Pancreas (tissue), 10 donors: ENCODE data around the gene FOXD3. TPM values are rescaled to one million over a fixed set of nuclear protein-coding genes. Genes with fewer than 3 reads are reported as not detected.

ENCODE experiments used
- ATAC-seq, 4 donors: fragments of 200-7000 bp; cut with Tn5 transposase; one replicate each; pipeline versions ENCODE4 v1.8.0 to v1.9.1; 2020; ENCODE audit warnings: mild to moderate bottlenecking in 4 of 4, moderate library complexity in 4 of 4
- DNase-seq, 6 donors: peaks; one replicate each; pipeline ENCODE4 v3.0.0-alpha.2; 2020
- FAIRE-seq: peaks from 2 replicates; lab custom pipeline; 2012; peaks lifted over from hg19 to GRCh38; lab: Jason Lieb, UNC
- H3K27ac ChIP-seq, 4 donors: fragments of 200-600 bp; sonication (generic); 1 replicate in 3 of 4; 2 replicates in 1 of 4; pipeline versions ENCODE4 v1.5.0 to v1.8.0; 2020
- H3K27me3 ChIP-seq, 4 donors: fragments of 200-600 bp; one replicate each; pipeline ENCODE4 v1.8.0; 2021
- H3K36me3 ChIP-seq, 3 donors: fragments of 200-600 bp; sonication (generic) in 1 of 3; one replicate each; pipeline versions ENCODE4 v1.5.0 to v1.8.0; 2020 to 2021
- H3K4me1 ChIP-seq, 3 donors: fragments of 200-600 bp; one replicate each; pipeline ENCODE4 v1.8.0; 2021
- H3K4me3 ChIP-seq, 4 donors: fragments of 200-600 bp; sonication (generic) in 2 of 4; one replicate each; pipeline versions ENCODE4 v1.5.0 to v1.8.0; 2020 to 2021
- H3K9me3 ChIP-seq, 4 donors: fragments of 200-600 bp; one replicate each; pipeline ENCODE4 v1.8.0; 2021
- WGBS, 2 donors: extraction: QIAGEN DNeasy Blood & Tissue Kit; methylation state at CpG; one replicate each; pipeline ENCODE4 v1.1.7; 2013; 5-methylcytosine and 5-hydroxymethylcytosine counted together
- intact Hi-C, 3 donors: fragments of 100-400 bp; cut with DNase I; formaldehyde crosslinking; loops; one replicate each; pipeline versions ENCODE4 v1.11.1 to v1.14.2; 2022
- polyA plus RNA-seq, 2 donors: library from polyadenylated mRNA; stranded (reverse); fragments of 200-250 nt; gene quantifications; one replicate each; pipeline ENCODE4 v1.2.3, GENCODE V29; 2013
- total RNA-seq, 6 donors: library from RNA; stranded (reverse); fragmentation: NEBNext Ultra II Directional in 4 of 6; extraction: Animal tissue kit (Norgen Biotek cat#: 25700) in 4 of 6; gene quantifications; one replicate each; pipeline versions ENCODE4 v1.2.1 to v1.2.4, GENCODE V29; 2021 to 2023
- TF ChIP-seq, protein P1 (sequence below), 4 donors: fragments of 200-600 bp; sonication (generic) in 3 of 4; IDR thresholded peaks; one replicate each; pipeline versions ENCODE4 v1.5.0 to v1.8.0; 2021; ENCODE audit warnings: antibody characterized with exemption in 4 of 4
- donor health status: healthy with polysubstance abuse.
- donor health status: DM: no; HTN: no; CAD: no; lungs with moderate emphysema.
- donor health status: DM: no; HTN: no; CAD: no.
- donor health status: control.
- donor health status: control.
- donor health status: Bipolar disorder and iron deficiency.
- donor health status: DM: yes; HTN: yes; CAD: no.
- donor health status: DM: no; HTN: no; CAD: no.
- donor health status: DM: no; HTN: no; CAD: no.
- donor health status: DM: yes; HTN: yes; CAD: no.

The FOXD3 gene
- total and polyA plus RNA-seq, 8 donors: 0.09 to 0.21 (median 0.09) TPM; not detected in 5

DNA sequence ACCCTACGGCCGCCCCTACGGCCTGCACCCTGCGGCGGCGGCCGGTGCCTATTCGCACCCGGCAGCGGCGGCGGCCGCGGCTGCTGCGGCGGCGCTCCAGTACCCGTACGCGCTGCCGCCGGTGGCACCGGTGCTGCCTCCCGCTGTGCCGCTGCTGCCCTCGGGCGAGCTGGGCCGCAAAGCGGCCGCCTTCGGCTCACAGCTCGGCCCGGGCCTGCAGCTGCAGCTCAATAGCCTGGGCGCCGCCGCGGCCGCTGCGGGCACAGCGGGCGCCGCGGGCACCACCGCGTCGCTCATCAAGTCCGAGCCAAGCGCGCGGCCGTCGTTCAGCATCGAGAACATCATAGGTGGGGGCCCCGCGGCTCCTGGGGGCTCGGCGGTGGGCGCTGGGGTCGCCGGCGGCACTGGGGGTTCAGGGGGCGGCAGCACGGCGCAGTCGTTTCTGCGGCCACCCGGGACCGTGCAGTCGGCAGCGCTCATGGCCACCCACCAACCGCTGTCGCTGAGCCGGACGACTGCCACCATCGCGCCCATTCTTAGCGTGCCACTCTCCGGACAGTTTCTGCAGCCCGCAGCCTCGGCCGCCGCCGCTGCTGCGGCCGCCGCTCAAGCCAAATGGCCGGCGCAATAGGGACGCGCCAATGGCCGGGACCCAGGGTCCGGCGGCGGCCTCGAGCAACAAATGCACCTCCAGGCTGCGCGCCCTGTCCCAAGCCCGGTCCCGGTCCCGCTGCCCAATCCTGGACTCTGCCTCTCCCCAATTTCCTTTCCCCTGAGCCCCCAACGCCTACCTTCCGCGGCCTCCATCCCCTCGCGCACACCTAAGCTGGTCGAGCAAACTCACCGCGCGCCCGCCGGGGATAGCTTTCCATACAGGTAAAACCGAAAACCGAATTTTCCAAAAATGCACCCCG is 1.8 kb downstream of the FOXD3 start:
- TF ChIP-seq, protein P1, sequence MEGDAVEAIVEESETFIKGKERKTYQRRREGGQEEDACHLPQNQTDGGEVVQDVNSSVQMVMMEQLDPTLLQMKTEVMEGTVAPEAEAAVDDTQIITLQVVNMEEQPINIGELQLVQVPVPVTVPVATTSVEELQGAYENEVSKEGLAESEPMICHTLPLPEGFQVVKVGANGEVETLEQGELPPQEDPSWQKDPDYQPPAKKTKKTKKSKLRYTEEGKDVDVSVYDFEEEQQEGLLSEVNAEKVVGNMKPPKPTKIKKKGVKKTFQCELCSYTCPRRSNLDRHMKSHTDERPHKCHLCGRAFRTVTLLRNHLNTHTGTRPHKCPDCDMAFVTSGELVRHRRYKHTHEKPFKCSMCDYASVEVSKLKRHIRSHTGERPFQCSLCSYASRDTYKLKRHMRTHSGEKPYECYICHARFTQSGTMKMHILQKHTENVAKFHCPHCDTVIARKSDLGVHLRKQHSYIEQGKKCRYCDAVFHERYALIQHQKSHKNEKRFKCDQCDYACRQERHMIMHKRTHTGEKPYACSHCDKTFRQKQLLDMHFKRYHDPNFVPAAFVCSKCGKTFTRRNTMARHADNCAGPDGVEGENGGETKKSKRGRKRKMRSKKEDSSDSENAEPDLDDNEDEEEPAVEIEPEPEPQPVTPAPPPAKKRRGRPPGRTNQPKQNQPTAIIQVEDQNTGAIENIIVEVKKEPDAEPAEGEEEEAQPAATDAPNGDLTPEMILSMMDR (IDR thresholded peaks at IDR 0.05): no peak
- DNase-seq (peak in 1 of 6 donors; percentile 60), ATAC-seq (no peak), FAIRE-seq (no peak)
- Histone ChIP-seq H3K36me3 (no peaks in the 10 kb centered on the region), H3K27ac (no peak overlapping the region), H3K4me3 (peak overlapping the region in 2 of 4 donors; percentile 8 to 45), H3K4me1 (peaks cover 0 to 7% (median 0%) of the 10 kb centered on the region in 3 donors), H3K9me3 (no peaks in the 10 kb centered on the region), H3K27me3 (peaks cover 14 to 73% (median 45%) of the 10 kb centered on the region in 4 donors)
- intact Hi-C loops: loop anchor here in 1 of 3 donors (10.0 kb wide), 1 partner anchor 111 kb away; no protein-coding TSS in a partner anchor
- WGBS, 2 donors: 9 to 12% methylated on average over 73 to 114 of the region's 114 CpGs

DNA sequence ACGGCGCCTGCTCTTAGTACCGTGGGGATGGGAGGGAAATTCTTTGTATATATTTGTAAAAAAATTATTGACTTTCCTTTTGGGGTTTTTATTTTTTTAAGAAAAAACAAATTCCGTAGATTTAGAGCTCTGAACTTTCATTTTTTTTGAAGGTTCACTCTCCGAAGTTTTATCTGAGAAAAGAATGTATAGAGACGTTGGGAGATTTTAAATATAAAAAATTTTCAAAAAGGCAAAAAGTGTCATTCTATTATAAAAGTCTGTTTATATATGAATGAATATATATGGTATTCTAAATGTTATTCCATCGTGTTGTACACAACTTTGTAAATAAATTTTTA is 2.4 kb downstream of the FOXD3 start:
- Histone ChIP-seq H3K36me3 (no peaks in the 10 kb centered on the region), H3K27me3 (peaks cover 9 to 70% (median 39%) of the 10 kb centered on the region in 4 donors), H3K27ac (no peak overlapping the region), H3K4me1 (peaks cover 0 to 7% (median 0%) of the 10 kb centered on the region in 3 donors), H3K4me3 (no peak overlapping the region), H3K9me3 (no peaks in the 10 kb centered on the region)
- TF ChIP-seq, protein P1 (IDR thresholded peaks at IDR 0.05): no peak
- intact Hi-C loops: loop anchor here in 1 of 3 donors (10.0 kb wide), 1 partner anchor 110 kb away; no protein-coding TSS in a partner anchor
- FAIRE-seq (peak; percentile 84), DNase-seq (no peak), ATAC-seq (no peak)
- 17 to 18% methylated on average over 7 of the region's 7 CpGs for WGBS, 2 donors

DNA sequence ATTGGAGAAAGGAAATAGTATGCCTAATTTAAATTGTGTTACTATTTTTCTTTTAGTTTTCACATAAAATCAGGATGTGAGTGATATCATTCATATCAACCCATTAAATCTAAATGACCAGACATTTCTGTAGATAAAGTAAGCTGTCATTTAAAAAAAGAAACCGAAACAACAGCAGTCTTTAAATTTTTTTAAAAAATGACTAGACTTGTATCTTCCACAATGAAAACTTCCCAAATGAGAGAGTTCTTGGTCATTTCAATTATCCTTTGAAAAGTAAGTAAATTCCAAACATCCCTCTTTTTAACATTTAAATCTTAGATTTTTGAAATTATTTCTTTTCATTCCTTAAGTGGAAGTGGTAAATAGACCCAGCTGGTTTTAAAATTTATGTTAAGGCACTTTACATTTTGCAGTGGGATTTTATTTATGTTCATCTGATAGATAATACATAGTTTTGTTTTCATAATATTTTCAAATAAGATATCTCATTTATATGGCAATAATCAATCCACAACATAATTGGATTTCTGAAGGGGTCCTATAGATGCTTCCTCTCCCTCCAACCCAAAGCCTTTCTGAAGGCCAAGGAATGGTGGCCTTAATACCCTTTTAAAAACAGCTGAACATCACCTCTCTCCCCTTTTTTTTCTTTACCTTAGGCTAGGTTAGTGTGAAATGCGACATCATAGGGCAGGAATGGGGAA is 3.1 kb downstream of the FOXD3 start:
- ATAC-seq (no peak), FAIRE-seq (no peak), DNase-seq (no peak)
- intact Hi-C loops: loop anchor here in 1 of 3 donors (10.0 kb wide), 1 partner anchor 109 kb away; no protein-coding TSS in a partner anchor
- Histone ChIP-seq H3K27me3 (peaks cover 9 to 70% (median 35%) of the 10 kb centered on the region in 4 donors), H3K27ac (no peak overlapping the region), H3K4me1 (peaks cover 0 to 7% (median 0%) of the 10 kb centered on the region in 3 donors), H3K9me3 (no peaks in the 10 kb centered on the region), H3K36me3 (no peaks in the 10 kb centered on the region), H3K4me3 (no peak overlapping the region)
- TF ChIP-seq, protein P1 (IDR thresholded peaks at IDR 0.05): no peak
- 19 to 21% methylated on average over 2 of the region's 2 CpGs for WGBS, 2 donors

DNA sequence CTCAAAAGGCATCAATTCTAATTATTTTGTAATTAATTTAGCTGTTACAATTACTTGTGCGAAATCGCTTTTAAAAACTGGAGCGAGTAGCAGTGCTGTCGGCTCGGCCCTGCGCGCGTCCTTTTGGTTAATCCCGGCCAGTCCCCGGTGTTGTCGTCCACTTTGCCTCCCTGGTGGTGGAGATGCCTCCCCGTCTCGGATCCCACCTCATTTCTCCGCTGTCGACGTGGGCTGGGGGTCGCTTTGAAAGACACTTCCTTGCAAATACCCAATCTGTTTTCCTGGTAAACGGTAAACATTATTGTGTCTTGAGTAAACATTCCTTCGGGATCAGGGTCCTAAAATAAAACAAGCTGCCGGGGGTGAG is 3.7 kb downstream of the FOXD3 start:
- H3K9me3 ChIP-seq: no peaks in the 10 kb centered on the region
- no peak for FAIRE-seq
- TF ChIP-seq, protein P1 (IDR thresholded peaks at IDR 0.05): no peak
- intact Hi-C loops: loop anchor here in 1 of 3 donors (10.0 kb wide), 1 partner anchor 109 kb away; no protein-coding TSS in a partner anchor
- H3K27me3 ChIP-seq: peaks cover 9 to 70% (median 33%) of the 10 kb centered on the region in 4 donors
- no peak for ATAC-seq
- no peak for DNase-seq
- peaks cover 0 to 7% (median 0%) of the 10 kb centered on the region in 3 donors for H3K4me1 ChIP-seq
- H3K27ac ChIP-seq: no peak overlapping the region
- no peaks in the 10 kb centered on the region for H3K36me3 ChIP-seq
- H3K4me3 ChIP-seq: no peak overlapping the region
- WGBS, 2 donors: 14 to 15% methylated on average over 20 of the region's 20 CpGs
